Osteoblast (primary cell): ENCODE data around the gene EIF3C. TPM values are rescaled to one million over a fixed set of nuclear protein-coding genes. Genes with fewer than 3 reads are reported as not detected.
"Not testable (repeated sequence)": the region's sequence is repeated elsewhere in the genome, so short reads cannot be mapped to it uniquely, and the experiment has no call there.

Experiments used
- DNase-seq: peaks from one replicate; pipeline ENCODE4 v3.0.0; 2011; ENCODE audit warnings: low spot score, mixed read lengths; ENCODE audit not compliant: insufficient read length; ENCODE audit errors: missing footprints
- H2AFZ ChIP-seq: 2 replicates; pipeline ENCODE4 v1.6.0; 2011; ENCODE audit warnings: mild to moderate bottlenecking, low read length
- H3K27ac ChIP-seq: 2 replicates; pipeline ENCODE4 v1.5.1; 2011; ENCODE audit warnings: mild to moderate bottlenecking, low read depth, low read length, moderate library complexity
- H3K27me3 ChIP-seq: 2 replicates; pipeline ENCODE4 v1.6.0; 2012; ENCODE audit warnings: mild to moderate bottlenecking, control low read depth, inconsistent platforms, low read length, moderate library complexity; ENCODE audit not compliant: insufficient read depth
- H3K36me3 ChIP-seq: 2 replicates; pipeline ENCODE4 v1.5.1; 2011; ENCODE audit warnings: mild to moderate bottlenecking, low read length, control low read depth, moderate library complexity; ENCODE audit not compliant: insufficient read depth
- H3K4me1 ChIP-seq: 2 replicates; pipeline ENCODE4 v1.5.1; 2011; ENCODE audit warnings: mild to moderate bottlenecking, low read length, control low read depth, moderate library complexity; ENCODE audit not compliant: insufficient read depth
- H3K4me2 ChIP-seq: 2 replicates; pipeline ENCODE4 v1.6.0; 2011; ENCODE audit warnings: mild to moderate bottlenecking, low read length; ENCODE audit not compliant: insufficient read depth
- H3K4me3 ChIP-seq: fragments of 200-600 bp; sonication (generic); 3 replicates; pipeline ENCODE4 v1.5.1; 2012; ENCODE audit warnings: mild to moderate bottlenecking, low read length, inconsistent platforms; ENCODE audit not compliant: insufficient read depth
- H3K79me2 ChIP-seq: 2 replicates; pipeline ENCODE4 v1.6.0; 2012; ENCODE audit warnings: mild to moderate bottlenecking, low read length, control low read depth, inconsistent platforms; ENCODE audit not compliant: insufficient read depth
- H3K9me3 ChIP-seq: 2 replicates; pipeline ENCODE4 v1.5.1; 2011; ENCODE audit warnings: low read depth, low read length, control low read depth
- H4K20me1 ChIP-seq: 2 replicates; pipeline ENCODE4 v1.6.0; 2012; ENCODE audit warnings: mild to moderate bottlenecking, low read length, control low read depth; ENCODE audit not compliant: insufficient read depth
- total RNA-seq: library from RNA; depleted of rRNA; stranded (reverse); fragments of >200 nt; gene quantifications from 2 replicates; pipeline ENCODE4 v1.2.3, GENCODE V29; 2012

Gene EIF3C
- total RNA-seq, 1 donor: 104 TPM

DNA sequence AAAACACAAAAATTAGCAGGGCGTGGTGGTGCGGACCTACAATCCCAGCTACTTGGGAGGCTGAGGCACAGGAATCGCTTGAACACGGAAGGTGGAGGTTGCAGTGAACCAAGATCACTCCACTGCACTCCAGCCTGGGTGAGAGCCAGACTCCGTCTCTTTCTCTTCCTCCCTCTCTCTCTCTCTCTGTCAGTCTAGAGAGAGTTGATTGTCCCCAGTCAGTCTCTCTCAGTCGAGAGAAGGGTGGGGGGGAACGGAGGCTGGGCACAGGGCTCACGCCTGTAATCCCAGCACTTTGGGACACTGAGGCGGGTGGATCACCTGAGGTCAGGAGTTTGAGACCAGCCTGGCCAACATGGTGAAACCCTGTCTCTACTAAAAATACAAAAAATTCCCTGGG, 30.0 kb downstream of the EIF3C start:
- H3K36me3 ChIP-seq, H3K79me2 ChIP-seq, H3K4me2 ChIP-seq, H3K27me3 ChIP-seq, DNase-seq, H3K27ac ChIP-seq, H3K9me3 ChIP-seq, H4K20me1 ChIP-seq, H3K4me3 ChIP-seq, H3K4me1 ChIP-seq, H2AFZ ChIP-seq: not testable (repeated sequence)

DNA sequence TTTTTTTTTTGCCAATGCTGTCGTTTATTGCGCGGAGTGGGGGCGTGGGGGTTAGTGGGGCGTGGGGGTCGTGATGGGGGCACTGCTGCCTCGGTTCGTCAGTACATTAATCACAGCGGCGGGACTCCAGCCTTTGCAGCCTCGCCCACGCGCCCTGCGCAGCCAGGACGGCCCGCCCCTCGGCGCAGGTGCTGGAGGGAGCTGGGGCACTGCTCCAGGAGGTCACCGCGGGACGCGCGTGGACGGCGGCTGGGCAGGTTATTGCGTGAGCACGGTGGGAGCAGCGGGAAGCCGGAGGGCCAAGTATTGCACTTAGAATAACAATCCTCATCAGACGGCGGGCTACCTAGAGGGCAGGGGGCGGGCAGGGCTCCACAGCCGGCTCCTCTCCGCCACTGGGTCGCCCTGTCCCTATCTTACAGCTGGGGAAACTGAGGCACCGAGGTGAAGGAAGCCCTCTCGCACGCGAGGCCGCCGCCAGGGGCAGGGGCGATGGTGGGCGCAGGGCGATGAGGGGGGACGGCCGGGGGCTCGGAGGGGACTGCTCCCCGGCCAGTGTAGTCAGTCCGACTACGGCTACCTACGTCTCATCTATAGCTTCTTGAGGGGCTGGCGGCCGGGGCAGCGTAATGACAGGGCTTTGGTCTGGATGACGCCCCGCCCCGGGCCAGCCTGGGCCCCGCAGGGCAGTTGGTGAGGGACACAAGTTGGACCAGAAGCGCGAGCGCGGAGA, 35.5 kb downstream of the EIF3C start:
- not testable (repeated sequence) for H3K36me3 ChIP-seq, DNase-seq, H3K9me3 ChIP-seq, H3K27me3 ChIP-seq, H3K27ac ChIP-seq, H3K4me3 ChIP-seq, H4K20me1 ChIP-seq, H3K4me2 ChIP-seq, H2AFZ ChIP-seq, H3K4me1 ChIP-seq, H3K79me2 ChIP-seq

- not testable (repeated sequence) for H3K79me2 ChIP-seq, H3K27me3 ChIP-seq, H4K20me1 ChIP-seq, H3K4me2 ChIP-seq, H2AFZ ChIP-seq, DNase-seq, H3K4me3 ChIP-seq, H3K4me1 ChIP-seq, H3K9me3 ChIP-seq, H3K36me3 ChIP-seq, H3K27ac ChIP-seq
Measured at GRCh38 chr16:28749997-28750465, 38.8 kb downstream of the EIF3C start.

GRCh38 chr16:28750469-28751067, 39.3 kb downstream of the EIF3C start:
- not testable (repeated sequence) for H3K4me1 ChIP-seq, H3K4me2 ChIP-seq, H3K27me3 ChIP-seq, H2AFZ ChIP-seq, DNase-seq, H3K27ac ChIP-seq, H3K36me3 ChIP-seq, H4K20me1 ChIP-seq, H3K9me3 ChIP-seq, H3K4me3 ChIP-seq, H3K79me2 ChIP-seq

DNA sequence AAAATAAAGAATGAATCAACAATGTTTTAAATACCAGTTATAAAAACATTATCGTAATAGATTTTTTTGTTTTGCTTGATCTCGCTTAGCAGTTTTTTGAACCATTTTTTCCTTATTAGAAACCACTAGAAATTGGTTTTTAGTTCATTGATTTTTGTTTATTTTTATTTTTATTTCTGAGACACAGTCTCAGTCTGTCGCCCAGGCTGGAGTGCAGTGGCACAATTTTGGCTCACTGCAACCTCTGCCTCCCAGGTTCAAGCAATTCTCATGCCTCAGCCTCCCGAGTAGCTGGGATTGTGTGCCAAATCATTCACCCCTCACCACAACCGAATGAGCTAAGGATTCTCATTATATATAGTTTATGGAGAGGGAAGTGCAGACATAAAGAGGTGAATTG, 40.2 kb downstream of the EIF3C start, which contains the start of gene NPIPB9:
Gene NPIPB9 (plus strand): TSS at position 301 of the 400 bp plus-strand sequence.
- H3K79me2 ChIP-seq, H3K9me3 ChIP-seq, H4K20me1 ChIP-seq, H3K4me2 ChIP-seq, DNase-seq, H3K4me1 ChIP-seq, H3K27me3 ChIP-seq, H3K4me3 ChIP-seq, H3K36me3 ChIP-seq, H2AFZ ChIP-seq, H3K27ac ChIP-seq: not testable (repeated sequence)

DNA sequence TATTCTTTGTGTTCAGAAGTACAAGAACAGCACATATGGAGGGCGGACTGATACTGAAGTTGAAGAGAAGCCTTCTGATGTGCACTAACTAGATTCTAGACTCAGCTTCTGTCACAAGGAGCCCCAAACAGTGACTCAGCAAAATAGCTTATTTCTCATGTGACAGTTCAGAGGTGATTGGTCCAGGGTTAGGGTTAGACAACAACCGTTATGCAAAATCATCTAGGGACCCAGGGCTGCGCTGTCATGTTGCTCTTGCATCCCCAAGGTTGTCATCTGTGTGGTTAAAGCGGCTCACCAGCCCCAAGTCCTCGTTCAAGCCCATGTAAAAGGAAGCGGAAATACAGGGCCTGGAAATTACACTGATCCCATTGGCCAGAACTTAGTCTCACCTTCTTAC, 70.4 kb downstream of the EIF3C start:
- not testable (repeated sequence) for DNase-seq, H3K36me3 ChIP-seq, H3K79me2 ChIP-seq, H2AFZ ChIP-seq, H3K9me3 ChIP-seq, H3K4me1 ChIP-seq, H3K4me3 ChIP-seq, H3K4me2 ChIP-seq, H3K27ac ChIP-seq, H3K27me3 ChIP-seq, H4K20me1 ChIP-seq

DNA sequence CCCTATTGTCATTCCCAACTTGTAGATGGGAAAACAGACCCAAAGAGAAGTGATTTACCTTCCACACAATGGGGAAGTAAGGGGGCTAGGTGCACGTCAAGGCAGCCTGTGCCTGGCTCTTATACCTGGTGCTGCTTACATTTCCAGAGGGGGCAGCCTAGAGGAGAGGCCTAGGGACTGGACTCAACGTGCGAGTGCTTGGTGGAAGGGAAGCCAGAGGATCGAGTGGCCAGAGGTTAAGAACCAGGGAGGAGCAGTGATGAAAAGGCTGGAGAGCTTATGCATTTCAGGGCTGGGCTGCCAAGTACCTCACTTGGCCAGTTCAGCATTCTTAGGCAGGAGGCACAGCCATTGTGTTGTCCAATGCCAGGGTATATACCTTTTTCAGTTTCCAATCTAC, 71.1 kb downstream of the EIF3C start:
- not testable (repeated sequence) for H3K27me3 ChIP-seq, H3K27ac ChIP-seq, H4K20me1 ChIP-seq, H3K4me1 ChIP-seq, H3K79me2 ChIP-seq, H3K4me3 ChIP-seq, H2AFZ ChIP-seq, H3K9me3 ChIP-seq, H3K36me3 ChIP-seq, H3K4me2 ChIP-seq, DNase-seq
